ENCODE results near the gene CPVL.

Gene CPVL

DNA sequence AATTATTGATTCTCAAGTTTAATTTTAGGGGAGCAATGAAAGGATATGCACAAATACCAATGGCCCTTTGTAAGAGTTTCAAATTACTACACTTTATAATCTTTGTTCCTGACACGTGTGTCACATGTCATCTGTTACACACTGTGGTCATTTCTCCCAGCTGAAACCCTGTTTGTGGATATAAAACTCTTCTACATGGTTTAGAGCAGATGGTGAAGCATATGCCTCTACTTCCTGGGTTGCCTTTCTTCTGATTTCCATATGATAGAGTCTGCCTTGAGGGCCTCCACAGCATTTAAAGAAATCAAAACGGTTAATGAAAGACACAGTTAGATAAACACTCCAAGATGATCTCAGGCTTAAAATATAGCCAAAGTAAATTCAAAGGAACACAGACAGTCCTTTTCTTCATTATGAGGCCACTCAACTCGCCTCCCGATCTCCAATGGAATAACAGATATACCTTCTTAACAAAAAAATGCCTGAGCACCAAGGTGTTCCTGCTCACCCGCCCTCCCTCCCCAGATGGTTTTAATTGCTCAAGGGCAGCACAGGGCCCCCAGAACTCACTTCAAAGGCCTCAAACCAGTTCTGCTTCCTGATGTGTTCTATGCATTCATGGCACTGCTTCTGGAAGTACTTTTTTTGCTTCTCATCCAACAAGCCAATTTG is 75.0 kb downstream of the CPVL start:
- H3K4me3 ChIP-seq (ENCODE audit: low read depth in 1 of 2, low read length in 1 of 2) = no peak overlapping the region
- H3K4me1 ChIP-seq (ENCODE audit: control insufficient read depth in 1 of 2, insufficient read depth in 1 of 2, low read depth in 1 of 2, low read length in 1 of 2) = no peaks in the 10 kb centered on the region
- no peak overlapping the region for H3K27ac ChIP-seq
- H3K27me3 ChIP-seq = no peaks in the 10 kb centered on the region
- no peaks in the 10 kb centered on the region for H3K36me3 ChIP-seq
- H3K9me3 ChIP-seq = no peaks in the 10 kb centered on the region
- TF ChIP-seq, protein P1, sequence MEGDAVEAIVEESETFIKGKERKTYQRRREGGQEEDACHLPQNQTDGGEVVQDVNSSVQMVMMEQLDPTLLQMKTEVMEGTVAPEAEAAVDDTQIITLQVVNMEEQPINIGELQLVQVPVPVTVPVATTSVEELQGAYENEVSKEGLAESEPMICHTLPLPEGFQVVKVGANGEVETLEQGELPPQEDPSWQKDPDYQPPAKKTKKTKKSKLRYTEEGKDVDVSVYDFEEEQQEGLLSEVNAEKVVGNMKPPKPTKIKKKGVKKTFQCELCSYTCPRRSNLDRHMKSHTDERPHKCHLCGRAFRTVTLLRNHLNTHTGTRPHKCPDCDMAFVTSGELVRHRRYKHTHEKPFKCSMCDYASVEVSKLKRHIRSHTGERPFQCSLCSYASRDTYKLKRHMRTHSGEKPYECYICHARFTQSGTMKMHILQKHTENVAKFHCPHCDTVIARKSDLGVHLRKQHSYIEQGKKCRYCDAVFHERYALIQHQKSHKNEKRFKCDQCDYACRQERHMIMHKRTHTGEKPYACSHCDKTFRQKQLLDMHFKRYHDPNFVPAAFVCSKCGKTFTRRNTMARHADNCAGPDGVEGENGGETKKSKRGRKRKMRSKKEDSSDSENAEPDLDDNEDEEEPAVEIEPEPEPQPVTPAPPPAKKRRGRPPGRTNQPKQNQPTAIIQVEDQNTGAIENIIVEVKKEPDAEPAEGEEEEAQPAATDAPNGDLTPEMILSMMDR (IDR thresholded peaks at IDR 0.05) = no peak

DNA sequence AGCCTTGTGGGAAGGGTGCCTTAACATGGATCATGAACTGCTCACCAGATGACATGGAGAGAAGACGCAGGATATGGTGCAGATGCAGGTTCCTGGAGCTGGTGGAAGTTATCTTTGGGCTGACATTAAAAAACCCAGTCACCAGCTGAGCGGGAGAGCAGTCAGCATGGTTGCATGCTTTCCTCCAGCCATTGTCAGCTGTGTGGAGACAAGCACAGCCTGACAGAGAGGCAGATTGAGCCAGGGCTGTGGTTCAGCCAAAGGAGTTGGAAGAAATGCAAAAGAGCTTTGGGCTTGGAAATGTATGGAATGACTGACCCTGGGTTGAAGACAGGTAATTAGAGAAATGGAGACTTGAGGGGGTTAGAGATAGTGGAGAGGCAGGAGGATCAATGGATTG is 79.7 kb downstream of the CPVL start:
- Histone ChIP-seq H3K4me1 (ENCODE audit: control insufficient read depth in 1 of 2, insufficient read depth in 1 of 2, low read depth in 1 of 2, low read length in 1 of 2) (no peaks in the 10 kb centered on the region), H3K4me3 (ENCODE audit: low read depth in 1 of 2, low read length in 1 of 2) (no peak overlapping the region), H3K27me3 (no peaks in the 10 kb centered on the region), H3K9me3 (no peaks in the 10 kb centered on the region), H3K27ac (no peak overlapping the region), H3K36me3 (no peaks in the 10 kb centered on the region)
- TF ChIP-seq, protein P1 (IDR thresholded peaks at IDR 0.05) = no peak

- no peaks in the 10 kb centered on the region for H3K36me3 ChIP-seq
- H3K4me1 ChIP-seq (ENCODE audit: control insufficient read depth in 1 of 2, insufficient read depth in 1 of 2, low read depth in 1 of 2, low read length in 1 of 2) = no peaks in the 10 kb centered on the region
- no peak overlapping the region for H3K27ac ChIP-seq
- H3K4me3 ChIP-seq (ENCODE audit: low read depth in 1 of 2, low read length in 1 of 2) = no peak overlapping the region
- TF ChIP-seq, protein P1 (IDR thresholded peaks at IDR 0.05) = no peak
- no peaks in the 10 kb centered on the region for H3K27me3 ChIP-seq
- H3K9me3 ChIP-seq = no peaks in the 10 kb centered on the region
Measured at GRCh38 chr7:29065181-29065857, 81.0 kb downstream of the CPVL start.

DNA sequence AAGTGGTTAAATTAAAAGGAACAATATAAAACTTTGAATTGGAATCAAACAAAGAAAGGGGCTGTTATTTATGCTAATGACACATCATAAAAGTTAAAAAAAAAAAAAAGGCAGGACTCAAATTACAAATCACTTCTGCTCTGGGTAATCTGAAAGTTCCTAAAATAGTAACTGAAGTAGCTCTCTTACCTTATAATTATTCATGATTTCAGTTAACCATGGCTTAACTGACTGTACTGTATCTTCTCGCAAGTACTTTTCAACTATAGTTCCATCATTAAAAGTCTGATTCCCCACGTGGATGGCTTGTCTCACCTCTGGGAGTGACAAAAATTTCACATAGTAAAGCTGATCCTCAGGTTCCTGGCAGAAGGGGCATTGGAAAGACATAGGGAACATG is 82.5 kb downstream of the CPVL start:
- TF ChIP-seq, protein P1 (IDR thresholded peaks at IDR 0.05) = no peak
- H3K4me3 ChIP-seq (ENCODE audit: low read depth in 1 of 2, low read length in 1 of 2) = no peak overlapping the region
- H3K27ac ChIP-seq = no peak overlapping the region
- no peaks in the 10 kb centered on the region for H3K27me3 ChIP-seq
- H3K4me1 ChIP-seq (ENCODE audit: control insufficient read depth in 1 of 2, insufficient read depth in 1 of 2, low read depth in 1 of 2, low read length in 1 of 2) = no peaks in the 10 kb centered on the region
- H3K36me3 ChIP-seq = no peaks in the 10 kb centered on the region
- H3K9me3 ChIP-seq = no peaks in the 10 kb centered on the region

DNA sequence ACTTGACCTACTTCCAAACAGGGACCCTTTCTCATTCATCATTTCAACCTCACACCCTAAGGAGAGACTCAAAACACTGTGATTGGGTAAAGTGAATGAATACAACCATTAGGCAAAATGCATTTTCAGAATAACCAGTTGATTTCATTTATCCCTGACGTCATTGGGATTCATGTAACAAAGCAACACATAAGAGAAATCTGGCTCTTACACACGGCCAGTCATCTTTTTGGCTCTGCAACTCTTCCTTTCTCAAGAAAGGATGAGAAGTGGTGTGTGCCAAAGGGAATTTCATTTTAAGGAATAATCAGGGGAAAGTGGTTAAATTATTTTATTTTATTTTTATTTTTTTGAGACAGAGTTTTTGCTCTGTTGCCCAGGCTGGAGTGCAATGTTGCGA is 83.1 kb downstream of the CPVL start:
- Histone ChIP-seq H3K27me3 (no peaks in the 10 kb centered on the region), H3K4me1 (ENCODE audit: control insufficient read depth in 1 of 2, insufficient read depth in 1 of 2, low read depth in 1 of 2, low read length in 1 of 2) (no peaks in the 10 kb centered on the region), H3K27ac (no peak overlapping the region), H3K36me3 (no peaks in the 10 kb centered on the region), H3K9me3 (no peaks in the 10 kb centered on the region), H3K4me3 (ENCODE audit: low read depth in 1 of 2, low read length in 1 of 2) (no peak overlapping the region)
- TF ChIP-seq, protein P1 (IDR thresholded peaks at IDR 0.05) = no peak

All from neutrophil (primary cell).